AG08396 (cell line): Measurements from ENCODE around the gene RYR2.
"Not testable (repeated sequence)": the region's sequence is repeated elsewhere in the genome, so short reads cannot be mapped to it uniquely, and the experiment has no call there.

ENCODE experiments used
- DNase-seq: peaks from one replicate; pipeline ENCODE4 v3.0.0; 2012; ENCODE audit warnings: low spot score, mixed read lengths

Gene RYR2

DNA sequence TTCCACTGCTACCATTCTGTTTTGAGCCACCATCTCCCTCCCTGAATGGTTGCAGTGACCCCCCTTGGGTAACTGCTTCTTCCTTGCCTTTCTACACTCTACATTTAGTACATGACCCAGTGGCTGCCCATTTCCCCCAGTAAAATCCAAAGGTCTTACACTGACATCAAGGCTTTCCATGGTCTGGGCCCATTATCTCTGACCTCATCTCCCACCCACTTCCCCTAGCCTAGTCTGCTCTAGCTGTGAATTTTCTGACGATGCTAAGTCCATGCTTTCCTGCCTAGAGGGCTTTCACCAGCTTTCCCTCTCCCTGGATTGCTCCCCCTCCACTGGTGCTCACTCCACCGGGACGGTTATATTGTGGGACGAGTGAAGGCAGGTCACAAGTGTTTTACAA is 219.2 kb downstream of the RYR2 start:
- no peak for DNase-seq

GRCh38 chr1:237267743-237268142 is 225.8 kb downstream of the RYR2 start:
- no peak for DNase-seq

DNA sequence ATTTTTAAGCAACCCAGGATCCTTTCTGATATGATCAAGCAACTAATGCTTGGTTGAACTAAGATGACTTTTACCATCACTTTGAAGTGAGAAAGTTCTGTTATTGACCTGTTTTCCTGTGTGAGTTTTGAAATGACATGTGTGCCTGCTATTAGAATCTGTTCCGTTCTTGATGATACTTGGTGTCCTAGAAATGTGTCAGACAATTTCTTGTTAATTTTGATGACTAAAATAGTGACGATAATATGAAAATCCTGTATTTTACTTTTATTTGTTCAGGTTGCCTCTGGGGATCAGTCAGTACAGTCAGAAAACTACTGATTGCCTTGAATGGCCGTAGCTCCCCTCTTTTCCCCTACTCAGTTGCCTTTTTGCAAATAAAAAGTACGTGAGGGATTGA is 228.0 kb downstream of the RYR2 start:
- DNase-seq, result no peak

DNA sequence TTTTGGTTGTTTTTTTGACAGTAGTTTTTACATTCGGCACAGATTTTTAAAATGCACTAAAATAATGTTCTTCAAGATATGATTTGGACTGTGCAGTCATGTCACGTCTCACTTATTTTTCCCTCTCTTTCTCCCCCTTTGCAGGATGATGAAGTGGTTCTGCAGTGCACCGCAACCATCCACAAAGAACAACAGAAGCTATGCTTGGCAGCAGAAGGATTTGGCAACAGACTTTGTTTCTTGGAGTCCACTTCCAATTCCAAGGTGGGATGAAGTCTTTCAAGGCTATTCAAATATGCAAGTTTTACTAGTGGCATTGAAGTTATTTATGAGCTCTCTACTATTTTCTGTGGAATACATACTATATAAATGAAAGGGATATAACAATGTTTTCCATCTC is 228.4 kb downstream of the RYR2 start:
- no peak for DNase-seq

DNA sequence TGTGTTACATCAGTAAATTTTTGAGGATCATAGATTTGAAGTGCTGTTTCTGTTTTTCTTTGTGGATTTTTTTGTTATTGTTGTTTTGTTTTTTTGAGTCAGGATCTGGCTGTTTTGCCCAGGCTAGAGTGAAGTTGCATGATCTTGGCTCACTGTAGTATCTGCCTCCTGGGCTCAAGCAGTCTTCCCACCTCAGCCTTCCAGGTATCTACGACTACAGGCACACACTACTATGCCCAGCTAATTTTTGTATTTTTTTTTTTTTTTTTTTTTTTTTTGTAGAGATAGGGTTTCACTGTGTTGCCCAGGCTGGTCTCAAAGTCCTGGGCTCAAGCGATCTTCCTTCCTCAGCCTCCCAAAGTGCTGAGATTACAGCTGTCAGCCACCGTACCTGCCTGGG is 236.0 kb downstream of the RYR2 start:
- not testable (repeated sequence) for DNase-seq

GRCh38 chr1:237279629-237280028 is 237.6 kb downstream of the RYR2 start:
- DNase-seq, result no peak

DNA sequence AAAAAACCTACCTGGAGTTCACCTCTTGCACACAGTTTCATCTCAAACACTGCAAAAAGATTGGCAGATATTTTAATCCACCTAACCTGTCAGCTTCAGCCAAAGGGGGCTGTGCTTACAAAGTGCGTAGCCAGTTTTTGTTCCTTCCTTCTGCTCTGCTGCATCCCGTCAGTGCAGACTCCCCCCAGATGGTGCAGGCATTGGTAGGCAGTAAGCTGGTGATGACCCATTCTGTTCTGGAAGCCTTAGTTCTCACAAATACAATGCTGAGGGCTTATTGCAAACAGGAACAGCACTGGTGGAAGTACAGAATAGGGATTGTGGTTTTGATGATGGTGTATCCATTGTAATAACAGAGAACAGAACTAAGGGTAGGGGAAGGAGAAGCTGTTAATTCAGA is 239.5 kb downstream of the RYR2 start:
- DNase-seq, result no peak

GRCh38 chr1:237282208-237282783 is 240.3 kb downstream of the RYR2 start:
- no peak for DNase-seq

- no peak for DNase-seq
Measured at GRCh38 chr1:237287876-237288521, 246.0 kb downstream of the RYR2 start.

GRCh38 chr1:237293804-237294203 is 251.8 kb downstream of the RYR2 start:
- DNase-seq, result no peak

- DNase-seq, result no peak
Measured at GRCh38 chr1:237296861-237297260, 254.9 kb downstream of the RYR2 start.

DNA sequence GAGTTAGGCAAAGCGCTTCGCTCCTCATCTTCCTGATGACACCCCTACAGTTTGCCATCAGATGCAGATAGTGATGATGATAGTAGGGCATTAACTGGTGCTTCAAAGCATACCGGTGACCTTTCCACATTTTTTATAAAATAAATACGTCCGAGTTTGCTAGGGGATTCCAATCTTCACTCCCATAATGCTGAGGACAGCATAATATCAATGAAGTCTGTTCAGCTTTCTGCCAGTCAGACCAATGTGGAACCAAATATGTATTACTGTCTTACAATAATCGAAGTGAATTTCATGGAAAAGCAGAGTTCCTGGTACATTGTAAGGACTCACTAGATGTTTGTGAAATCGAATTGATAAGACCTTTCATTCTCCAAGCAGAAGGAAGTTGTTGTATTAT is 258.7 kb downstream of the RYR2 start:
- DNase-seq, result no peak

GRCh38 chr1:237303929-237304328 is 261.9 kb downstream of the RYR2 start:
- DNase-seq, result no peak

GRCh38 chr1:237306726-237307125 is 264.7 kb downstream of the RYR2 start:
- no peak for DNase-seq

DNA sequence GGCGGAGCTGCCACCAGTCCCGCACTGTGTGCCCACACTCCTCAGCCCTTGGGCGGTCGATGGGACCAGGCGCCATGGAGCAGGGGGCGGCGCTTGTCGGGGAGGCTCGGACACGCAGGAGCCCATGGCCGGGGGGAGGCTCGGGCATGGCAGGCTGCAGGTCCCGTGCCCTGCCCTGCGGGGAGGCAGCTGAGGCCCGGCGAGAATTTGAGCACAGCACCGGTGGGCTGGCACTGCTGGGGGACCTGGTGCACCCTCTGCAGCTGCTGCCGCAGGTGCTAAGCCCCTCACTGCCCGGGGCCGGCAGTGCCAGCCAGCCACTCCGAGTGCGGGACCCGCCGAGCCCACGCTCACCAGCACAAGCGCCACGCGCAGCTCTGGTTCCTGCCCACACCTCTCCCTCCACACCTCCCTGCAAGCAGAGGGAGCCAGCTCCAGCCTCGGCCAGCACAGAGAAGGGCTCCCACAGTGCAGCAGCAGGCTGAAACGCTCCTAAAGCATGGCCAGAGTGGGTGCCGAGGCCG is 267.7 kb downstream of the RYR2 start:
- no peak for DNase-seq

- DNase-seq, result no peak
Measured at GRCh38 chr1:237316352-237316751, 274.4 kb downstream of the RYR2 start.

- DNase-seq, result no peak
Measured at GRCh38 chr1:237318748-237319147, 276.8 kb downstream of the RYR2 start.

DNA sequence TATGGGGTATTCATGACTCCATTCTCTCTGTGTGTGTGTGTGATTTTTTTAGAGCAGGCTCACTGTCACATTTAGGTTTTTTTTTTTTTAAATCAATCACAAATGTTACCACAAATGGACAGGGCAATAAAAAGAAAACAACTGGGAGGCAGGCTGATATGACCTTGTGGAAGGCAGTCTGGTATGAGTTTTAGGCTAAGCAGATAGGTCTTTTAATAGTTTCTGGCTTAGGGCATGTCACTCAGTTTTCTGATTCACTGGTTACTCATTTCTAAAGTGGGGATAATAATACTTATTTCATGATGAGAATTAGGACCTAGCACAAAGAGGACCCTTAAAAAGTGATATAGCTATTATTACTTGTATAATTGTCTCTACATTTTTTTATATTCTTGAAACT is 278.9 kb downstream of the RYR2 start:
- no peak for DNase-seq

DNA sequence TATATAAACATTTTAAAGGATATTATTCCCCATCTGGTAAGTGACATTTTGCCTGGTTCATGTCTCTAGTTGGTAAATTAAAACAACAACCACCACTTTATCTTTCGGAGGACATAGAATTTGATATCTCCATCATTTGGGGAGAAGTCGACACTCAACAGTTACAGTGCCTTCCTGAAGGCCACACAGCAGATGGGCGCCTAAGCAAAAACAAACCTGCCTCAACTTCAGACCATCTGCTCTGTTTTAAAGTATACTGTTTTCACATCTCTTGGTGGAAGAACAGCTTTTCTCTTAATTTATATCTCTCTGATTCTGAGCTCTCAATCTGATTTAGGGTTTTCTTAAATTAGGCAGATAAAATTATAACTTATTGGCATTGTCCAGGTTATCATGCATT is 282.2 kb downstream of the RYR2 start:
- no peak for DNase-seq

DNA sequence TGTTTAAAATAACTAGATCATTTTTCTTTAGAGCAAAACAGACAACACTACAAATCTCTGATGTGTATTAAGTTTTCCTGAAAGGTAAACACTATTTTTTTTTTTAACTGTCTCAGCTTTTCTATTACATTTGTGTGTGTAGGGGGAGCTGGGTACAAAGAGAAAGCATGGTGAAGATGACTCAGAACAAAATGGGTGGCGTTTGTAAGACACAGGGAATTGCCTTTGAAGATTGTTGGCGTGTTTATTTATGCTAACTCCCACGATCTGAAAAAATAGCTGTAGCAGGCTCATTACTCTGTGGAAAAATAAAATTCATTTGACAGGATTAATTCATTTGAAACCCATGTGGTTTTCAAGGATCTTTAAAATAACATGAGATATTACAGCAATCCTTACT is 285.1 kb downstream of the RYR2 start:
- DNase-seq, result no peak

GRCh38 chr1:237340892-237341291 is 298.9 kb downstream of the RYR2 start:
- no peak for DNase-seq

DNA sequence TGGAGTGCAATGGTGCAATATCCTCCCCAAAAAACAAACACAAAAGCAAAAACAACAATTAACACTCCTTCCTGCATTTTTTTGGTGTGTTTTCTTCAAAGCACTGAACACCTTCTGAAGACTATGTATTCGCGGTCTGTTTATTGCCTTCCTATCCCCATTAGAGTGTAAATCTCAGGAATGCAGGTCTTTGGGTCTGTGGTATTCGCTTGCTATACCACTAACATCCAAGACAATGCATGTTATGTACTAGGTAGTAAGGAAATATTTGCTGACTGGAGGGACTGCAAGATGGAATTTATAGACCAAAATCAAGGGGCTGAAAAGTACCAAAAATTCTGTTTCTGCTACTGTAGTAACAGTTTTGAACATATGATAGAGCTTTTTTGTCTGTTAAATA is 299.4 kb downstream of the RYR2 start:
- DNase-seq, result no peak

DNA sequence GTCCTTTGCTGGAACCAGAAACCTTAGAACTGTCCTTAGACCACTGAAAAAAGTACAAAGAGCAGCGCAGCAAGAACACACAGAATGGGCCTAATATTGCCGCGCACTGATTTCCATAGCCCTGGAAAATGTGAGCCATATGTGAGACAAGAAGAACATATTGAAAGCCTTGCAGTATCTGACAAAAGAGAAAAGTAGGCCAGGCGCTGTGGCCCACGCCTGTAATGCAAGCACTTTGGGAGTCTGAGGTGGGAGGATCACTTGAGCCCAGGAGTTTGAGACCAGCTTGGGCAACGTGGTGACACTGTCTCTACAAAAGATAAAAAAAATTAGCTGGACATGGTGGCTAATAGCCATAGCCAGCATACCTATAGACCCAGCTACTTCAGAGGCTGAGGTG is 300.7 kb downstream of the RYR2 start:
- DNase-seq, result no peak

GRCh38 chr1:237352747-237353146 is 310.8 kb downstream of the RYR2 start:
- no peak for DNase-seq
